HG03039 (cell line): ENCODE results near the gene CFAP100.
A peak's percentile ranks its signal among the peaks of the same experiment; 100 is the strongest.

Source experiments
- ATAC-seq: cut with Tn5 transposase; IDR thresholded peaks from one replicate; pipeline ENCODE4 v1.9.1; 2021; ENCODE audit warnings: mild to moderate bottlenecking, moderate library complexity; ENCODE audit not compliant: unreplicated experiment

Gene CFAP100

DNA sequence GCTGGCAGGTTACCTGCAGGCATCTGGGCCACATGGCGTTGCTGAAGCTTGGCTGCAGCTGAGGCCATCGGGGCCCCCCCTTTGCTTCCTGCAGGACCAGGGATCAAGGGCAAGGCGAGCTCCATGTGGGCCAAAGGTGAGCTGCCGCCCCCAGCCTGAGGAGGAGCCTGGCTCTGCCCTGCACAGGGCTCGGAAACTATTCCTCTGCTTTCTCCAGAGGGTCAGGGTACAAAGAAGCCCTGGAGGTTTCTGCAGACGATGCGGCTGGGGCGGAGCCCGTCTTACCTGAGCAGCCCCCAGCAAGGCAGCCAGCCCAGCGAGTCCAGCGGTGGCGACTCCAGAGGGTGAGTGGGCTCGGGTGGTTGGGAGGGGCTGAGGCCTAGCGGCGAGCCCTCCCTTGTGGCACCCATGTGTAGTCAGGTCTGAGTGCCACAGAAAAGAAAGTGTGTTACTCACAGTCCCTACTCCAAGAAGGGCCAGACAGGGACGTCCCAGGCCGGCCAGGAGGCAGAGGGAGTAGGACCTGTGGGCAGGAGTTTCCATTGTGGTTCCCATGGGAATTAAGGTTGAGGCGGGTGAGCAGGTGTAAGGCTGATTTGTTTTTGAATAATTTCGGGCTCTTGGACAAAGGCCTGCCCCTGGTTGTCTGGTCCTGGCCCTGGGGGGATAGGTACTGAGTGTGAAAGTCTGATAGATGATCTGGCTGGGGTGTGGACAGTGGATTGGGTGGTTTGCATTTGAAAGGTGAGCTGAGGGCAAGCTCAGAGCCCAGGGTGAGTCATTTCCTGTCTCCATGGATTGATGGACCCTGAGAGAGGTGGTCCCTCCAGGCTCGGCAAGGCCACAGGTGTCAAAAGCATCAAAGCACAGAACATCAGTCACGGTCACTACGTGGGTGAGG is 25.4 kb downstream of the CFAP100 start:
- no peak for ATAC-seq

GRCh38 chr3:126421573-126422119 is 26.9 kb downstream of the CFAP100 start:
- ATAC-seq, result no peak

DNA sequence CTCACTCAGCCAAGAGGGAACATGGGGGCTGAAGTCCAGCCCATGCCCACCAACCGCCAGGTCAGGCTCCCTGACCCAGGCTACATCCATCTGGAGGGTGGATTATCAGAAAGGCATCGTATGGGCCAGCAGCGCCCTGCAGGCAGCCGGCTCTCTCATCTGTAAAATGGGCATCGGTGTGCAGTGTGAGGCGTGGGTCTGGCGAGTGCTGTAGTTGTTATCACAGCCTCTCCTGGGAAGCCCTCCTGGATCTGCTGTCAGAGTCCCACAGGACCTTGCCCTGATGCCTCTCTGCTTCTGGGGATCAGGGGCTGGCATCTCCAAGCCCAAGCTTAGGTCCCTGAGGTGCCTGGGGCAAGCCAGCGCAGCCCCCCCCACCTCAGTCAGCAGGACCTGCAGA is 27.4 kb downstream of the CFAP100 start:
- ATAC-seq, result no peak

DNA sequence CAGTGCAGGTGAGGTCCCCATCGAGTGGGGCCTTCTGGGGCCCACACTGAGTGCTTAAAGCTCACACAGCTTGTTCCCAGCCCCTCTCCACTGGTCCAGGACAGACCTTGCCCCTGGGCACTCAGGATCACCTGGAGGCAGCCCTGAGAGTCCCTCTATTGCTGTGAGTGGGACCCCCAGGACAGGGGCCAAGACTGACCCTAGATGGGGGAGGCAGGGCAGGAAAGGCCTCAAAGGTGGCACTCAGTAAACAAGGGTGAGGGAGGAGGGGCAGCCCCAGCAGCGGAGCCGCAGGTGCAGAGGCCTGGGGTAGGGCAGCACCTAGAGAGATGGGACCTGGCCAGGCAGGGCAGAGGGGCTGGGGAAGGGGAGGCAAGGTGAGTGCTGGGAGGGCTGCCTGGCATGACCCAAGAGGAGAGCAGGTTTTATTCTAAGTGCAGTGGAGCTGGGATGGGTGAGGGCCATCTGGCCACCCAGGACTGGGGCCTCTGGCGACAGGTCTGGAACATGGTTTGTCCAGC is 27.9 kb downstream of the CFAP100 start:
- ATAC-seq, result no peak

- no peak for ATAC-seq
These were observed 28.7 kb downstream of the CFAP100 start for GRCh38 chr3:126423191-126424038.

- ATAC-seq, result no peak
These were observed 29.5 kb downstream of the CFAP100 start for GRCh38 chr3:126424039-126424717.

GRCh38 chr3:126424751-126425150 is 30.0 kb downstream of the CFAP100 start:
- ATAC-seq, result no peak

DNA sequence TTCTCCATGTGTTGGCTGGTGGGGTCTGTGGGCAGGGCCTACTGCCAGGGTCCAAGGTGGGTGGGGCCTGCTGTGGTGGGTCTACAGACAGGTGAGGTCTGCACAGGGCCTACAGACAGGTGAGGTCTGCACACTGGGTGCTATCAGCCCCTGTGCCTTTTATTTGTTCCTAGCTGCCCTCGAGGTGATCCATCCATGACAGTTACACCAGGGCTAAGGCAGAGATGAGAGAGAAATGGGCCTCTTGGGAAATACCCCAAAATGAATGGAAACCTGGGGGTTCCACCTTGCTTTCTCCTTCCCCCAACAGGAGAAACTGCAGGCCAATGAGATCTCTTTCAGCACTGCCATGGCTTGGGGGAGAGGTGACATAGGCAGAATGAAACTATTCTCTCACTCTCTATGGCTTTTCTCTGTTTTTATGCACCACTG is 36.4 kb downstream of the CFAP100 start:
- peak; percentile 66 for ATAC-seq

GRCh38 chr3:126432361-126433104 is 37.8 kb downstream of the CFAP100 start:
- no peak for ATAC-seq

DNA sequence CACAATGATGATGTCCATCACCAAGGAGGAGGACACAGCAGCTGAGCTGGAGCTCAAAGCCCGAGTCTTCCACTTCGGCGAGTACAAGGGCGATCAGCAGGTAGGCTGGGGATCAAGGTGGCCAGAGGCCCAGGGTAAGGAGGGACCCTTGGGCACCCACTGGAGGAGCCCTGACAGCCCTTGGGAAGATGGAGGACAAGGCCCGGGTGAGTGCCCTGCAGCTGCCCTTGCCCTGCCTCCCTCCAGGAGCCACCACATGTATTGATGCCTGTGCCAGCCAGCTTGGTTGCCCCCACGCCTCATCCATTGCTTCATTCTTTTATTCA is 38.4 kb downstream of the CFAP100 start:
- no peak for ATAC-seq

DNA sequence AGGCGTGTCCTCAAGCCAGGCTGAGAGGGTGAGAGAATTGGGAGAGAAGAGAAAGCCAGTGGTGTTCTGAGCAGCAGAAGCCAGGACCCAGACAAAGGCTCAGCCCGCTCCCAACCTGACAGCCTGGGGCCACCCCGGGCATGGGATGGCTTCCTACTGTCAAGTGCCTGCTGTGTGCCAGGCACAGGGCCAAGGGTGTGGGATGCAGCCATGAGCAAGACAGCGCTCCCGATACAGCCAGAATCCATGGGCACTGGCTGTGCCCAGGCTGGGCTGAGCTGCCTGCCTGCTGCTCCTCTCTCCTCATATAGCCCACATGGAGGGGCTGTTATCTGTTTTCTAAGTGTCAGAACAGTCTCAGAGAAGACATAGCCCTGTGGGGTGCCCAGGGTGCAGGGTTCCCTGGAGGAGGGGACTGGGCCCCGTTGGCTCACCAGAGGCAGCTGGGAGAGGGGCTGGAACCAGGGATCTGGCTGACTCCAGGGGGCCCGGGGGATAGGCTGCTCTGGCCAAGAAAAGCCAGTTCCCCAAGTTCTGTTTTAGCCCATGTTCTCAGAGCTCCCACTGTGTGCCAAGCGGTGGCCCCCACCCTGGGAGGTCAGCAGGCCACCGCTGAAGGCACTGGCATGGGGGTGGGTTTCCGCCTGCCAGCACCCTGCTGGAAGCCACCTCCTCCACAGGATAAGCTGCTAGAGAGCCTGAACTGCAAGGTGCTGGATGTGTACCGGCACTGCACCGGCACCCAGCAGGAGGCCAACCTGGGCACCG is 39.0 kb downstream of the CFAP100 start:
- no peak for ATAC-seq

GRCh38 chr3:126434264-126434590 is 39.5 kb downstream of the CFAP100 start:
- no peak for ATAC-seq

DNA sequence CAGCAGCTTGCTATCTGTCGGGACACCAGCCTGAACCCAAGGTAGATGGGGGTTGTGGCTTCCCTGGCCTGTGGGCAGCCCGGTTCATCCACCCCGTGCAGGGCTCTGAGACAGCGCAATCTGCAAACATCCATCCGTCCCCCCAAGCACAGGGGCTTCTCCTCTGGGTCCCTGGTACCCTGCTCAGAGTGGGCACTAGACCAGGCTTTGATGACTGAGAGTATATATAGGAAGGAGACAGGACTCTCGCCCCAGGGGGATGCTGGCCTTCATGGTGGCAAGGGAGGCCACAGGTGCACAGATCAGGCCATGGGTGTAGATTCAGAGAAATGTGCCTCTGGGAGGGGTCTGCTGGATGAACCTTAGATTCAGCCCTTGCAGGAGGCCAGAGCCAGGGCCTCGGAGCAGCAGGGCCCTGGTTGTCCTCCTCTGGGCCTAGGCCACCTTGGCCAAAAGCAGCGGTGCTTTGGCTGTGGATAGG is 40.3 kb downstream of the CFAP100 start:
- ATAC-seq, result no peak

DNA sequence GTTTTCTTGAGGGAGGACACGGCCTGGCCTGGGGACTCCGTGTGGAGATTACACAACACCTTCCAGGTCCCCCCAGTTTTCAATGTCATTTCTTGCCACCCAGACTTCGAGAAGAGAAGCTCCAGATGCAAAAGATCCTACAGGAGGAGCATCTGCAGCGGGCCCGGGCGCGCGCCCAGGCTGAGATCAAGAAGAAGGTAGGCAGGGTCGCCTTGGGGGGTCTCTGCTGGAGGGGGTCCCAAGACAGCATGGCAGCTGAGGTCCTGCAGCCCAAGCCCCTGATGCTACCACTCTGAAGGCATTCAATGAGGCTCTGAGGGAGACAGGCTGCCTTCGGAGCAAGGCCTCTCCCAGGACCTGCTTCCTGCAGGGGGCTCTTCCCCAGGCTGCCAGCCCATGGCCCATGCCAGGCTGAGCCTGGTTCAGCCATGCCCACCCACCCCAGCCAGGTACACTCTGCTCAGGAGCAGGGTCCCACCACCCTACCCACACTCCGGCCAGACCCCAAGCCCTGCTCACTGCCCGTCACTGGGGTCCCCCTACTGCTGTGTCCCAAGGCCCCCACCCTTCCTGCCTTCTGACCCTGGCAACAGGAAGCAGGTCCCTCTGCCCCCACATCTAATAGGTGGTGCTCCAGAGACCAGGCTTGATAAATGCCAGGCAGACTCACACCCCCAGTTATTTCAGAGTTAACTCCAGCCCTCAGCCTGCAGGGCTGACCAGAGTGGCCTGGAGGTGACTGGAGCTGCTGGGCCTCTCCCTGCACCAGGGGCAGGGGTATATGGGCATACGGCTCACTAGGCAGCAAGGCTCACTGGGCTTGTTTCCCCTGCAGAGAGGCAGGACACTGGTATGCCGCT is 41.0 kb downstream of the CFAP100 start:
- no peak for ATAC-seq

GRCh38 chr3:126436826-126437717 is 42.4 kb downstream of the CFAP100 start:
- ATAC-seq, result no peak

DNA sequence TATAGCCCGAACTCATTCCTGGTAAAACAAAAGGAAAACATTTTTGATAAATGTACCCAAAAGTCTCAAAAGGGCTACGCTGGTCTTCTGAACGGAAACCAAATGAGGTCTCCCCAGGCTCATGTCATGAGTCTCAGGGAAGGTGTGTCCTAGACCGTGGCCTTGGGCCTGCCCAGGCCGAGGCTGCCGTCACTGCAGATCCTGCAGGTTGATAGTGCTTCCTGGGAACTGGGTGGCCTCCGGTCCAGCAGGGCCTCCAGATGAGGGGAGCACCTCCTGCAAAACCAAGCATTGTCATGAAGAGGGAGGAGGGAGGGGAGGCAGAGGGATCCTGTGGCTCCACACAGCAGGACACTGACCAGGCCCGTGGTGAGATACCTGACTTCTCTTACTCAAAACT is 43.5 kb downstream of the CFAP100 start:
- ATAC-seq, result no peak

- no peak for ATAC-seq
These were observed 44.0 kb downstream of the CFAP100 start for GRCh38 chr3:126438746-126439145.
